Small intestine (tissue), 7 donors: ENCODE results near the gene RNF208. TPM values are rescaled to one million over a fixed set of nuclear protein-coding genes. Genes with fewer than 3 reads are reported as not detected.

Source experiments
- DNase-seq, 2 donors: peaks; one replicate each; pipeline versions ENCODE4 v3.0.0 to v3.0.0-alpha.2; 2013
- FAIRE-seq: peaks from 2 replicates; lab custom pipeline; 2012; peaks lifted over from hg19 to GRCh38; lab: Jason Lieb, UNC
- H3K27ac ChIP-seq, 3 donors: one replicate each; pipeline ENCODE4 v1.5.1; 2013; ENCODE audit warnings: low read length in 2 of 3, mild to moderate bottlenecking in 2 of 3, control low read depth in 1 of 3, inconsistent platforms in 1 of 3, low read depth in 1 of 3, moderate library complexity in 1 of 3
- H3K27me3 ChIP-seq, 3 donors: one replicate each; pipeline ENCODE4 v1.6.1; 2013; ENCODE audit warnings: low read length in 3 of 3, inconsistent platforms in 1 of 3; ENCODE audit not compliant: control insufficient read depth in 3 of 3, insufficient read depth in 3 of 3
- H3K36me3 ChIP-seq, 3 donors: one replicate each; pipeline ENCODE4 v1.6.1; 2013; ENCODE audit warnings: low read length in 3 of 3, inconsistent platforms in 1 of 3, low read depth in 1 of 3, mild to moderate bottlenecking in 1 of 3, moderate library complexity in 1 of 3; ENCODE audit not compliant: control insufficient read depth in 3 of 3, insufficient read depth in 2 of 3
- H3K4me1 ChIP-seq, 3 donors: one replicate each; pipeline ENCODE4 v1.6.1; 2013; ENCODE audit warnings: low read length in 2 of 3, inconsistent platforms in 1 of 3, low read depth in 1 of 3, mild to moderate bottlenecking in 1 of 3, moderate library complexity in 1 of 3; ENCODE audit not compliant: control insufficient read depth in 3 of 3, insufficient read depth in 2 of 3
- H3K4me3 ChIP-seq, 3 donors: one replicate each; pipeline ENCODE4 v1.5.1; 2013; ENCODE audit warnings: low read length in 3 of 3, control low read depth in 1 of 3, inconsistent platforms in 1 of 3, low read depth in 1 of 3, mild to moderate bottlenecking in 1 of 3, moderate library complexity in 1 of 3
- H3K9me3 ChIP-seq, 2 donors: one replicate each; pipeline ENCODE4 v1.6.1; 2013; ENCODE audit warnings: low read depth in 1 of 2, low read length in 1 of 2; ENCODE audit not compliant: control insufficient read depth in 2 of 2, insufficient read depth in 1 of 2
- WGBS, 3 donors: extraction: QIAGEN DNeasy Blood & Tissue Kit; methylation state at CpG; one replicate each; pipeline ENCODE4 v1.1.7; 2013; 5-methylcytosine and 5-hydroxymethylcytosine counted together
- polyA plus RNA-seq, 4 donors: library from polyadenylated mRNA; stranded (reverse) in 3 of 4; unstranded in 1 of 4; fragments of 200-250 nt in 3 of 4; fragments of 120-200 nt in 1 of 4; gene quantifications; one replicate each; pipeline versions ENCODE4 v1.2.1 to v1.2.3, GENCODE V29; 2013
- donor health status: healthy with polysubstance abuse.
- donor health status: control.
- donor health status: control.
- donor health status: Bipolar disorder and iron deficiency.
- donor health status: healthy.

The RNF208 gene
- polyA plus RNA-seq, 4 donors = 2.7 to 10.8 (median 8.3) TPM

DNA sequence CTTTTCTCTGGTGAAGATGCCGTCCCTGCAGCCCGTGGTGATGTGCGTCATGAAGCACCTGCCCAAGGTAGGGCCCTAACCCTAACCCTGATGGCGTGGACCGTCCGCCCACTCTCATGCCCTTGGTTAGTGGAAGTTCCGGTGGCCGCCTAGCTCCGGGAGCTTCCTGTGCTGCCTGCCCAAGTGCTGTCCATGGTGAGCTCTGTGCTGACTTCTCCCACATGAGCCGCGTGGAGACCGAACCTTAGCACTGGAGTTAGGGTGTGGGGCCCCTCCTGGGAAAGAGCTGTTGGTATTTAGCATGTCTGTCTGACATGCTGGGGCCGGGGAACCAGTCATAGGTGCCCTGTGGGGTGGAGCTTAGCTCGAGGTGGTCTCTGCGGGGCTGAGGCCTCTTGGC, 34.3 kb upstream of the RNF208 start:
- DNase-seq (no peak), FAIRE-seq (no peak)
- Histone ChIP-seq H3K4me3 (peak overlapping the region in 2 of 3 donors; percentile 66 to 86), H3K36me3 (peaks cover 0 to 37% (median 6%) of the 10 kb centered on the region in 3 donors), H3K4me1 (peaks cover 8 to 32% (median 8%) of the 10 kb centered on the region in 3 donors), H3K9me3 (no peaks in the 10 kb centered on the region), H3K27me3 (no peaks in the 10 kb centered on the region), H3K27ac (no peak overlapping the region)
- WGBS, 3 donors = 69 to 83% (median 76%) methylated on average over 15 of the region's 15 CpGs

DNA sequence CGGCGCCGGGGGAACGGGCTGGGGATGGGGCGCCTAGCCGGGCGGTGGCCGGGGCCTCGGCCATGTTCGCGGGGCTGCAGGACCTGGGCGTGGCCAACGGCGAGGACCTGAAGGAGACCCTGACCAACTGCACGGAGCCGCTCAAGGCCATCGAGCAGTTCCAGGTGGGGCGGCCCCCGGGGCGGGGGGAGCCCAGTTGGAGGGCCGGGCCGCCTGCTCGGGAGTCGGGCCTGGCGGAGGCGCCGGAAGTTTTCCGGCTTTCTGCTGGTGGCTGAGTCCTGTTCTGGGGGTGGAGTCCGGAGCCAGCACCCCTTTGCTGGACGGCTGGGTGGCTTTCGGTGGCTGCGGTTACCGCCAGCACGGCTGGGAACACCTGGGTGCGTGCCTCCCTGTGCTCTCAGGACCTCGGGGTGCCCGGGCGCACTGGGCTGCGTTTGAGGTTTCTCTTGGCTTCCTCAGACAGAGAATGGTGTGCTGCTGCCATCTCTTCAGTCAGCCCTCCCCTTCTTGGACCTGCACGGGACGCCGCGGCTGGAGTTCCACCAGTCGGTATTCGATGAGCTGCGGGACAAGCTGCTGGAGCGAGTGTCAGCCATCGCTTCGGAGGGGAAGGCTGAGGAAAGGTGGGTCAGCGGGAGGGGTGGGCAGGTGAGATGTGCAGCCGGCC, 33.5 kb upstream of the RNF208 start:
- peak overlapping the region; percentile 66 to 92 (median 86) for H3K4me3 ChIP-seq
- peak overlapping the region; percentile 4 to 41 (median 30) for H3K27ac ChIP-seq
- peaks cover 8 to 32% (median 8%) of the 10 kb centered on the region in 3 donors for H3K4me1 ChIP-seq
- DNase-seq (no peak), FAIRE-seq (no peak)
- peaks cover 0 to 34% (median 6%) of the 10 kb centered on the region in 3 donors for H3K36me3 ChIP-seq
- H3K9me3 ChIP-seq = no peaks in the 10 kb centered on the region
- no peaks in the 10 kb centered on the region for H3K27me3 ChIP-seq
- WGBS, 3 donors = 0 to 2% (median 1%) methylated on average over 31 to 51 of the region's 51 CpGs

GRCh38 chr9:137254624-137255447, 32.8 kb upstream of the RNF208 start, which contains the start of gene NELFB:
Gene NELFB, plus strand, starts transcription at chr9:137255327.
- Histone ChIP-seq H3K36me3 (peaks cover 0 to 31% (median 6%) of the 10 kb centered on the region in 3 donors), H3K4me3 (peak within 1 kb of the TSS; percentile 66 to 92 (median 92)), H3K27me3 (no peaks in the 10 kb centered on the region), H3K9me3 (no peaks in the 10 kb centered on the region), H3K27ac (peak within 1 kb of the TSS; percentile 79 to 92 (median 89)), H3K4me1 (peaks cover 8 to 32% (median 8%) of the 10 kb centered on the region in 3 donors)
- WGBS, 3 donors = 1 to 3% (median 1%) methylated on average over 47 to 105 of the region's 105 CpGs
- FAIRE-seq = no peak
- DNase-seq = peak; percentile 92 to 96

- no peaks in the 10 kb centered on the region for H3K27me3 ChIP-seq
- no peaks in the 10 kb centered on the region for H3K9me3 ChIP-seq
- peak overlapping the region; percentile 79 to 92 (median 89) for H3K27ac ChIP-seq
- H3K4me1 ChIP-seq = peaks cover 8 to 32% (median 8%) of the 10 kb centered on the region in 3 donors
- H3K4me3 ChIP-seq = peak overlapping the region; percentile 66 to 92 (median 92)
- DNase-seq (peak; percentile 69 to 79), FAIRE-seq (no peak)
- H3K36me3 ChIP-seq = peaks cover 0 to 27% (median 3%) of the 10 kb centered on the region in 3 donors
- WGBS, 3 donors = 20 to 55% (median 45%) methylated on average over 20 to 21 of the region's 21 CpGs
Observed at GRCh38 chr9:137253717-137254623, 31.9 kb upstream of the RNF208 start.

DNA sequence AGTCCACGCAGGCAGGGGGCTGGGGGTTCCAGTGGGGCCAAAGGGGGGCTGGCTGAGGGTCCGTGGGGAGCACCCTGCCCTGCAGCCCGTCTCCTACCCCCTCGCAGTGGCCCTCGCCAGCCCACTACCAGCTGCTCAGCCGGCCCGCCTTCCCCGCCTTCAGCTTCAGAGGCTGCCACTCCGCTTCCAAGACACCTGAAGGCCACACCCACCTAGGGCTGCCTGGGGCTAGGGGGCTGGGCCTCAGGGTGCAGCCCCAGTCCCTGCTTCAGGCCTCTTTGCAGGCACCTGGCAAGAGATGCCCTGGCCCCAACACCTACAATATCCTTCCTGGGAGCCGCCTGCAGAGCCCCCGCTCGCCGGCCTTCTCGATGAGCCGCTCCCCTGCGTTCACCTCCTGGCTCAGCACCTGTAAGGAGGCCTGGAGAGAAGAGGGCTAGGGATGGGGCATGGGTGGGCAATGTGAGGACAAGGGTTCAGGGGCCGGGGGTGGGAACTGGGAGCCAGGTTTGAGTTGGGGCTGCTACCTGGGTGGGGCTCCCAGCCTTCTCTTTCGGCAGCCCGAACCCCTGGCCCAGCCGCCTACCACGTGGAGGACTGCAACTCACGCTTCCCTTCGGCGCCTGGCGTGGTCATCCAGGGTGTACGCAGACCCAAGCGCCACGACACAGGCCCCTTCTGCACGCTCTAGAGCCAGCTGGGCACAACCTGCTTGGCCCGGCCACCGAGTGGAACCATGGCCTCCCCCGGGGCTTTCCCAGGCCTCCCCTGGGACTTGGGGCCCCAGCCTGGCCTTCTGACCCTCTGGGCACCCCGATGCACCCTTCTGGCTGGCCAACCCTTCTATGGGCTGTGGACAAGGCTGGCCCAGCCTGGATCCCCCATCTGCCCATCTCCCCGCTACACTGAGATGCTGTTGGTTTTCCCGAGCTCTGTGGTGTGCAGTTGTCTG, 30.8 kb upstream of the RNF208 start:
- H3K36me3 ChIP-seq = peaks cover 0 to 15% (median 0%) of the 10 kb centered on the region in 3 donors
- no peak overlapping the region for H3K4me3 ChIP-seq
- no peak overlapping the region for H3K27ac ChIP-seq
- H3K9me3 ChIP-seq = no peaks in the 10 kb centered on the region
- FAIRE-seq (no peak), DNase-seq (peak; percentile 60 to 83)
- WGBS, 3 donors = 44 to 70% (median 62%) methylated on average over 28 to 35 of the region's 35 CpGs
- peaks cover 8 to 32% (median 8%) of the 10 kb centered on the region in 3 donors for H3K4me1 ChIP-seq
- no peaks in the 10 kb centered on the region for H3K27me3 ChIP-seq

DNA sequence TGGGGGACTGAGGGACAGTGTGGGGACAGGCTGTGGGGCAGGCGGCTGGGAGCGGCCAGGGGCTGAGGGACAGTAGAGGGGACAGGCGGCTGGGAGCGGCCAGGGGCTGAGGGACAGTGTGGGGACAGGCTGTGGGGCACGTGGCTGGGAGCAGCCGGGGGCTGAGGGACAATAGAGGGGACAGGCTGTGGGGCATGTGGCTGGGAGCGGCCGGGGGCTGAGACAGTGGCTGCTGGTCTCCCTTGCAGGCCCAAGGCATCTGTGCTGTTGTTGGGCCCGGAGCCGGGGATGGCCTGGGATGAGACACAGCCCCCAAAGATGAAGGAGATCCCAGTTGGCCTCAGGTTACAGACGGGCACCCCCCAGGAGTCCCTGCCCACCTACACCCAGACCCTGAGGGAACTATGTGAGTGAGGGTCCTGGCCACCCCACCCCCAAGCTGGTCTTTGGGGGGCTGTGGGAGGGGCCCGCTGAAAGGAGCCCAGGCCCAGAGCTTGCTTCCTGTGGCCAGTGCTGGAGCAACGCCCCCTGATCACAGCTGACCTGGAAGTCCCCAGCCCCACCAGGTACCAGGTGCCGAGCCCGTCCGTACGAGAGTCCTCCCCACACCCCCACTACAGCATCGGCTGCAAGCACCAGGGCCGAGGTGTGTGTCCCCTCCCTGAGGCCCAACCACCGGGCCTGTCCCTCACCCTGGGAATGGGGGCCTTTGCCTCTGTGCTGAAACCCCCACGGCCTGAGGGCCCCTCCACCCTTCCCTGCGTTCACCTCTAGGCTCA, 29.6 kb upstream of the RNF208 start:
- Histone ChIP-seq H3K27ac (no peak overlapping the region), H3K36me3 (peaks cover 0 to 7% (median 0%) of the 10 kb centered on the region in 3 donors), H3K4me3 (no peak overlapping the region), H3K9me3 (no peaks in the 10 kb centered on the region), H3K27me3 (no peaks in the 10 kb centered on the region), H3K4me1 (peaks cover 7 to 31% (median 8%) of the 10 kb centered on the region in 3 donors)
- DNase-seq (no peak), FAIRE-seq (no peak)
- 76 to 85% (median 84%) methylated on average over 16 to 22 of the region's 22 CpGs for WGBS, 3 donors

DNA sequence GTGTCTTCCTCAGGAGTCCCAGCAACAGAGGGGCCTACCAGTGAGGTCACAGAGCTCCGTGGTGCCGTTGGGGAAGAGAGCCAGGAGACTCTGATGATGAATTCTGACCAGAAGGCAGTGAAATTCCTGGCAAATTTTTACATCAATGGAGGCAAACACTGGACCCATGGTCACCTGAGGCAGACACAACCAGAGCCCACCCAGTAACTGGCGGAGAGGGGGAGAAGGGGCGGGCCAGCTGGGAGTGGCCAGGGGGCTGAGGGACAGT, 29.1 kb upstream of the RNF208 start, which contains the start of gene STPG3:
Gene STPG3 (plus strand): TSS at position 93 of the 268 bp plus-strand sequence. CDS start 1 bp downstream, at position 94.
- peaks cover 3 to 26% (median 4%) of the 10 kb centered on the region in 3 donors for H3K4me1 ChIP-seq
- WGBS, 3 donors = 65 to 78% (median 68%) methylated on average over 2 to 4 of the region's 4 CpGs
- H3K36me3 ChIP-seq = peaks cover 0 to 2% (median 0%) of the 10 kb centered on the region in 3 donors
- H3K27me3 ChIP-seq = no peaks in the 10 kb centered on the region
- no peak within 1 kb of the TSS for H3K27ac ChIP-seq
- no peak for FAIRE-seq
- H3K9me3 ChIP-seq = no peaks in the 10 kb centered on the region
- no peak within 1 kb of the TSS for H3K4me3 ChIP-seq
- no peak for DNase-seq
